Astrocyte (in vitro differentiated cells and primary cell): ENCODE measurements around the gene RB1.

Experiments used
- CTCF ChIP-seq: IDR thresholded peaks from 2 replicates; pipeline ENCODE4 v1.5.1; 2011; ENCODE audit warnings: low read depth, mild to moderate bottlenecking, inconsistent platforms, low read length, moderate library complexity; ENCODE audit not compliant: insufficient read depth
- EZH2 ChIP-seq: IDR thresholded peaks from 2 replicates; pipeline ENCODE4 v1.6.1; 2012; ENCODE audit warnings: mild to moderate bottlenecking, low read length, inconsistent platforms; ENCODE audit not compliant: insufficient read depth

- TF ChIP-seq CTCF (no peak), EZH2 (no peak)
Measured at GRCh38 chr13:48258430-48258829, 45.1 kb upstream of the RB1 start.
